Progenitor cell of endocrine pancreas (in vitro differentiated cells): ENCODE data around the gene TPM1. TPM values are rescaled to one million over a fixed set of nuclear protein-coding genes. Genes with fewer than 3 reads are reported as not detected.

Experiments
- DNase-seq: peaks from one replicate; pipeline ENCODE4 v3.0.0; 2021; ENCODE audit warnings: low spot score; ENCODE audit not compliant: unreplicated experiment
- H3K27ac Mint-ChIP-seq: 2 replicates; pipeline ENCODE4 v1.8.0; 2021; ENCODE audit warnings: mild to moderate bottlenecking, moderate library complexity, mixed read lengths
- H3K27me3 Mint-ChIP-seq: 2 replicates; pipeline ENCODE4 v1.8.0; 2021; ENCODE audit warnings: mixed read lengths
- H3K36me3 Mint-ChIP-seq: 2 replicates; pipeline ENCODE4 v1.8.0; 2022; ENCODE audit warnings: mixed read lengths; ENCODE audit not compliant: insufficient read depth
- H3K4me1 Mint-ChIP-seq: 2 replicates; pipeline ENCODE4 v1.8.0; 2021; ENCODE audit warnings: low read depth, mixed read lengths
- H3K4me3 Mint-ChIP-seq: 2 replicates; pipeline ENCODE4 v1.8.0; 2021; ENCODE audit warnings: low read depth, mild to moderate bottlenecking, moderate library complexity, mixed read lengths
- H3K9me3 Mint-ChIP-seq: 2 replicates; pipeline ENCODE4 v1.8.0; 2021; ENCODE audit warnings: low read depth, mixed read lengths
- total RNA-seq: library from RNA; stranded (reverse); gene quantifications from 2 replicates; pipeline ENCODE4 v1.2.1, GENCODE V29; 2021
- TF ChIP-seq, protein P1 (sequence below): fragments of 200-600 bp; sonication (generic); IDR thresholded peaks from one replicate; pipeline ENCODE4 v1.5.0; 2021; ENCODE audit warnings: antibody characterized with exemption, mild to moderate bottlenecking; ENCODE audit not compliant: unreplicated experiment

TPM1 gene
- total RNA-seq, 1 donor from 2014 or later, result 284 TPM

DNA sequence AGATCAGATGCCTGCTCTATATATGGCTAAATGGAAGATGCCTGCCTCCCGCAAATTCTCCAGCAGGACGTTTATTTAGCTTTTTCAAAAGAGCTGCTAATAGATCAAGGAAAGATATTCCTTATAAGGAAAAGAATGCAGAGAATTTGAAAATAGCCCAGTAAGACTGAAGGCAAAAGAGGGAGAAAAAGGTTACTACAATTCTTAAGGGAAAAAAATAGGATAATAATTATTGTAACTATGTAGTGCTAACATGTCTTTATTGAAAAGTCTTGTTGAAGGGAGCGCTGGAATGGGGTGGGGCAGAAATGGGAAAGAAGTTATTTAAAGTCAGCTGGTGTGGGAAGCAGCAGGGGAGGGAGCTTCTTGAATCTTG lies 2.9 kb downstream of the TPM1 start:
- Mint-ChIP-seq H3K4me1 (peaks cover 58% of the 10 kb centered on the region), H3K36me3 (no peaks in the 10 kb centered on the region), H3K4me3 (peak overlapping the region; percentile 83), H3K27ac (peak overlapping the region; percentile 12), H3K27me3 (peaks cover 6% of the 10 kb centered on the region), H3K9me3 (no peaks in the 10 kb centered on the region)
- TF ChIP-seq, protein P1, sequence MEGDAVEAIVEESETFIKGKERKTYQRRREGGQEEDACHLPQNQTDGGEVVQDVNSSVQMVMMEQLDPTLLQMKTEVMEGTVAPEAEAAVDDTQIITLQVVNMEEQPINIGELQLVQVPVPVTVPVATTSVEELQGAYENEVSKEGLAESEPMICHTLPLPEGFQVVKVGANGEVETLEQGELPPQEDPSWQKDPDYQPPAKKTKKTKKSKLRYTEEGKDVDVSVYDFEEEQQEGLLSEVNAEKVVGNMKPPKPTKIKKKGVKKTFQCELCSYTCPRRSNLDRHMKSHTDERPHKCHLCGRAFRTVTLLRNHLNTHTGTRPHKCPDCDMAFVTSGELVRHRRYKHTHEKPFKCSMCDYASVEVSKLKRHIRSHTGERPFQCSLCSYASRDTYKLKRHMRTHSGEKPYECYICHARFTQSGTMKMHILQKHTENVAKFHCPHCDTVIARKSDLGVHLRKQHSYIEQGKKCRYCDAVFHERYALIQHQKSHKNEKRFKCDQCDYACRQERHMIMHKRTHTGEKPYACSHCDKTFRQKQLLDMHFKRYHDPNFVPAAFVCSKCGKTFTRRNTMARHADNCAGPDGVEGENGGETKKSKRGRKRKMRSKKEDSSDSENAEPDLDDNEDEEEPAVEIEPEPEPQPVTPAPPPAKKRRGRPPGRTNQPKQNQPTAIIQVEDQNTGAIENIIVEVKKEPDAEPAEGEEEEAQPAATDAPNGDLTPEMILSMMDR, result no peak
- DNase-seq, result no peak

DNA sequence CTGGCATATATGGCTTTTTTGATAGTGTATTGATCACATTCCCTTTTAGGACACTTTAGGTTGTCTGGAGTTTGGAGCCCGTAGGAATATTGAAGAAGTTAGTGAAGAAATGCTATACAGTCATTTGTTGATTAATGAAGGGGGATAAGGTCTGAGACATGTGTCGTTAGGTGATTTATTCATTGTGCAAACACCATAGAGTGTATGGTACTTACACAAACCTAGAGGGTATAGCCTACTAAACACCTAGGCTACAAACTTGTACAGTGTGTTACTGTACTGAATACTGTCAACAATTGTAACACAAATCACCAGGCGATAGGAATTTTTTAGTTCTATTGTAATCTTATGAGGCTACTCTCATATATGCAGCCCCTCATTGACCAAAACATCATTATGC lies 3.3 kb downstream of the TPM1 start:
- H3K36me3 Mint-ChIP-seq, result no peaks in the 10 kb centered on the region
- no peaks in the 10 kb centered on the region for H3K9me3 Mint-ChIP-seq
- peaks cover 4% of the 10 kb centered on the region for H3K27me3 Mint-ChIP-seq
- H3K4me3 Mint-ChIP-seq, result peak overlapping the region; percentile 83
- no peak for DNase-seq
- peak overlapping the region; percentile 12 for H3K27ac Mint-ChIP-seq
- TF ChIP-seq, protein P1, result no peak
- peaks cover 62% of the 10 kb centered on the region for H3K4me1 Mint-ChIP-seq

DNA sequence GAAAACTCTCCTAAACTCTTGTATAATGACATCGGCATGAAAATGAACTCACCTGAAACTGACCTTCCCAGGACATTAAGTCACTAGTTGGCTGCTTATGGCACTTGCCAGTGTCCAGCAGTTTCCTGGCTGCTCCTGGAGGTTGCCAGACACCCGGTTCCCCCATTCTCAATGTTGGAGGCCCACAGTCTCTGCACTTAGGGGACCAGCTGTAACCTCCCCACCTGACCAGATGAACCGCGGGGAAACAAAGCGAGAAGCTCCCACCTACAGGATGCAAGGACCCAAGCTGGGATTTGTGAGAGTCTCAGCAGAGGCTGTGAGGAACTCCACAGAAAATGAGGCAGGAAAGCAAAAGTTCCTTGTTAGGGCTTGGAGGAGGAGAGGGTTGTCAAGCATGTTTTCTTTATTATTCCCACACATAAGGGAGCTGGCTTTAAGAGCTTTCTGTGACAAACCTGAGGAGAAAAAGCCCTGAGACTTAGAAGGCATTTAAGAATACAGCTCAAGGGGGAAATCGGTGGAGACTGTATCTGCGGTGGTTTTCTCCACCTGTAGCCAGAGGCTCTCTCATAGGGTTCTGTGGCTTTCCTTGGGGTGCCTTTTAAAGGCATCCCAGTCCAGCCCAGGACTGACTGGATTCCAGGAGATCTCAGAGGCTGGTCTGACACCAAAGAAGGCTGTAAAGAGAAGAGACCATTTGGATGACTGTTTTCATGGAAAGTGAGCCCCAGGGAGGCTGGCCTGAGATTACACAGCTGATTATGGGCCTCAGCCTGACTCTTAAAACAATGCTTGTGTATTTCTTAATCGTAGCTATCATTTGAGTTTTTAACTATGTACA lies 4.6 kb downstream of the TPM1 start:
- Mint-ChIP-seq H3K4me1 (peaks cover 63% of the 10 kb centered on the region), H3K9me3 (no peaks in the 10 kb centered on the region), H3K27ac (peak overlapping the region; percentile 59), H3K27me3 (no peaks in the 10 kb centered on the region), H3K4me3 (peak overlapping the region; percentile 76), H3K36me3 (peaks cover 2% of the 10 kb centered on the region)
- TF ChIP-seq, protein P1, result no peak
- DNase-seq, result no peak

DNA sequence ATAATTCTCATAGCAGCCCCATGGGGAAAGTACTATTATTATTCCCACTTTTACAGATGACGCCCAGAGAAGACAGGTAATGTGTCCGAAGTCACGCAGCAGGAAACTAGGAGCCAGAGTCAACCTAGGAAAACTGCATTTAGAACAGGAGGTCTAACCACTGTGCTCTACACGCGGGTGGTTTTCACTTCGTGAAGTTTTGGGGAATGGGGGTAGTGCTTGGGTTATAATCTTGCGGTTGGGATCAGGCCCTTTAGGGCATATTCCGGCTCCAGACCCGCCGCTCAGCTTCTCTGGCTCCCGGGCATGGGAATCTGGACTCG lies 5.2 kb downstream of the TPM1 start:
- no peak for DNase-seq
- H3K27ac Mint-ChIP-seq, result peak overlapping the region; percentile 59
- H3K36me3 Mint-ChIP-seq, result peaks cover 2% of the 10 kb centered on the region
- TF ChIP-seq, protein P1, result no peak
- no peaks in the 10 kb centered on the region for H3K9me3 Mint-ChIP-seq
- no peaks in the 10 kb centered on the region for H3K27me3 Mint-ChIP-seq
- H3K4me3 Mint-ChIP-seq, result peak overlapping the region; percentile 76
- peaks cover 68% of the 10 kb centered on the region for H3K4me1 Mint-ChIP-seq

DNA sequence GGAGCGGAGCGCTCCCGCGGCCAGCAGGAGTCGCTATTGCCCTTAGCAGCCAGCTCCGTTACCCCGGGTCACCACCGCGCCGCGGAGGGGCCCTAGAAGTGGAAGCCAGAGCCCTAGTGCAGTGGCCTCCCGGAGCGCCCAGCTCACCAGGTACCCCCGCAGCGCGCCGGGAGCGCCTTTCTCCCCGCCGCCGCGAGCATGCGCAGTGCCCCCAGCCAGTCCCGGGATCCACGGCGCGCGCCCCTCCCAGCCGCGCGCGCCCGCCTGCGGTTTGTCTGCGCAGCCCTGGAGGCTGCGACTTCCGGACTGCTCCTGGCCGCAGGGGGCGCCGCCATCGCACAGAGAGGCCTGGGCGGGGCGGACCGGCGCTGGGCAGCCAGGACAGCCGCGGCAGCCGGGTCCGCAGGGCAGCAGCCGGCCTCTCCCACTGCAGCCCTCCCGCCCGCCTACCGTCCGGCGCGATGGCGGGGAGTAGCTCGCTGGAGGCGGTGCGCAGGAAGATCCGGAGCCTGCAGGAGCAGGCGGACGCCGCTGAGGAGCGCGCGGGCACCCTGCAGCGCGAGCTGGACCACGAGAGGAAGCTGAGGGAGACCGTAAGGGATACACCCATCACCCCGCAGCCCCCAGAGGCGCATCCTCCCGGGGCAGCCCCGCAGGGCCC lies 5.7 kb downstream of the TPM1 start:
- TF ChIP-seq, protein P1, result peak; percentile 90
- peaks cover 2% of the 10 kb centered on the region for H3K36me3 Mint-ChIP-seq
- H3K27ac Mint-ChIP-seq, result peak overlapping the region; percentile 59
- peak overlapping the region; percentile 97 for H3K4me3 Mint-ChIP-seq
- peak; percentile 96 for DNase-seq
- no peaks in the 10 kb centered on the region for H3K9me3 Mint-ChIP-seq
- H3K4me1 Mint-ChIP-seq, result peaks cover 72% of the 10 kb centered on the region
- no peaks in the 10 kb centered on the region for H3K27me3 Mint-ChIP-seq
